Loucy (cell line): ENCODE measurements around the gene FCER2.

Experiments used
- H2AFZ ChIP-seq: fragments of 200-600 bp; sonication (generic); 2 replicates; pipeline ENCODE4 v1.6.0; 2016; ENCODE audit warnings: antibody characterized with exemption, mild to moderate bottlenecking, low read length, moderate library complexity
- H3F3A ChIP-seq: fragments of 200-600 bp; 2 replicates; pipeline ENCODE4 v1.6.0; 2016; ENCODE audit warnings: antibody characterized with exemption, low read depth, mild to moderate bottlenecking
- H3K27me3 ChIP-seq: fragments of 200-600 bp; sonication (generic); 2 replicates; pipeline ENCODE4 v1.6.1; 2014; ENCODE audit warnings: low read length, mild to moderate bottlenecking; ENCODE audit not compliant: insufficient read depth, poor library complexity, severe bottlenecking
- H3K36me3 ChIP-seq: fragments of 200-600 bp; sonication (generic); 2 replicates; pipeline ENCODE4 v1.6.1; 2016; ENCODE audit warnings: low read length; ENCODE audit not compliant: insufficient read depth
- H3K4me1 ChIP-seq: fragments of 200-600 bp; sonication (generic); 2 replicates; pipeline ENCODE4 v1.5.1; 2014; ENCODE audit warnings: low read length, mild to moderate bottlenecking; ENCODE audit not compliant: insufficient read depth, poor library complexity, severe bottlenecking
- H3K4me2 ChIP-seq: fragments of 200-600 bp; sonication (generic); 2 replicates; pipeline ENCODE4 v1.6.0; 2014; ENCODE audit warnings: antibody characterized with exemption, low read length, low read depth, mild to moderate bottlenecking; ENCODE audit not compliant: poor library complexity, severe bottlenecking
- H3K4me3 ChIP-seq: fragments of 200-600 bp; sonication (generic); 2 replicates; pipeline ENCODE4 v1.5.1; 2014; ENCODE audit warnings: low read length, mild to moderate bottlenecking, mixed read lengths; ENCODE audit not compliant: poor library complexity, severe bottlenecking
- H3K79me2 ChIP-seq: fragments of 200-600 bp; sonication (generic); 2 replicates; pipeline ENCODE4 v1.6.1; 2014; ENCODE audit warnings: low read length; ENCODE audit not compliant: insufficient read depth
- H3K9ac ChIP-seq: fragments of 200-600 bp; sonication (generic); 2 replicates; pipeline ENCODE4 v1.6.0; 2014; ENCODE audit warnings: mild to moderate bottlenecking, low read depth, low read length, moderate library complexity; ENCODE audit not compliant: poor library complexity, severe bottlenecking
- H3K9me2 ChIP-seq: fragments of 200-600 bp; sonication (generic); replicated peaks from 2 replicates; pipeline ENCODE4 v1.6.1; 2016; ENCODE audit warnings: low read depth, low read length, mixed read lengths
- H3K9me3 ChIP-seq: fragments of 200-600 bp; sonication (generic); 2 replicates; pipeline ENCODE4 v1.6.1; 2014; ENCODE audit warnings: mild to moderate bottlenecking, antibody characterized with exemption, low read length, low read depth; ENCODE audit not compliant: insufficient read depth
- H4K20me1 ChIP-seq: fragments of 200-600 bp; sonication (generic); 2 replicates; pipeline ENCODE4 v1.6.0; 2014; ENCODE audit warnings: antibody characterized with exemption, low read length, mild to moderate bottlenecking; ENCODE audit not compliant: insufficient read depth, poor library complexity, severe bottlenecking
- CTCF ChIP-seq: fragments of 200-600 bp; sonication (generic); conservative IDR thresholded peaks from 2 replicates; pipeline ENCODE4 v1.5.1; 2014; ENCODE audit warnings: mild to moderate bottlenecking, antibody characterized with exemption, low read length
- EZH2phosphoT487 ChIP-seq: fragments of 200-600 bp; IDR thresholded peaks from 2 replicates; pipeline ENCODE4 v1.6.1; 2018; ENCODE audit warnings: antibody characterized with exemption, mild to moderate bottlenecking, moderate library complexity, borderline replicate concordance

The FCER2 gene

GRCh38 chr19:7703332-7703731 lies 1.4 kb upstream of the FCER2 start:
- no peaks in the 10 kb centered on the region for H3K27me3 ChIP-seq
- H3K9me2 ChIP-seq, result no peaks in the 10 kb centered on the region
- H3K9me3 ChIP-seq, result no peaks in the 10 kb centered on the region
- H3K79me2 ChIP-seq, result no peaks in the 10 kb centered on the region
- H4K20me1 ChIP-seq, result no peaks in the 10 kb centered on the region
- no peaks in the 10 kb centered on the region for H3F3A ChIP-seq
- H3K4me1 ChIP-seq, result no peaks in the 10 kb centered on the region
- no peak for TF ChIP-seq EZH2phosphoT487
- no peak for TF ChIP-seq CTCF
- H3K4me2 ChIP-seq, result no peak overlapping the region
- H3K9ac ChIP-seq, result no peak overlapping the region
- H2AFZ ChIP-seq, result no peak overlapping the region
- H3K36me3 ChIP-seq, result no peaks in the 10 kb centered on the region
- H3K4me3 ChIP-seq, result no peak overlapping the region

- H3K9me3 ChIP-seq, result no peaks in the 10 kb centered on the region
- H4K20me1 ChIP-seq, result no peaks in the 10 kb centered on the region
- H3K4me3 ChIP-seq, result no peak overlapping the region
- no peak overlapping the region for H2AFZ ChIP-seq
- H3K79me2 ChIP-seq, result no peaks in the 10 kb centered on the region
- no peak overlapping the region for H3K4me2 ChIP-seq
- no peaks in the 10 kb centered on the region for H3F3A ChIP-seq
- no peaks in the 10 kb centered on the region for H3K4me1 ChIP-seq
- no peaks in the 10 kb centered on the region for H3K9me2 ChIP-seq
- TF ChIP-seq EZH2phosphoT487, result no peak
- no peak for TF ChIP-seq CTCF
- no peak overlapping the region for H3K9ac ChIP-seq
- H3K27me3 ChIP-seq, result no peaks in the 10 kb centered on the region
- H3K36me3 ChIP-seq, result no peaks in the 10 kb centered on the region
Observed at GRCh38 chr19:7701049-7701653, 780 bp downstream of the FCER2 start.

- Histone ChIP-seq H3K4me1 (no peaks in the 10 kb centered on the region), H3K9me3 (no peaks in the 10 kb centered on the region), H3K4me2 (no peak overlapping the region), H3K27me3 (no peaks in the 10 kb centered on the region), H3K36me3 (no peaks in the 10 kb centered on the region), H4K20me1 (no peaks in the 10 kb centered on the region), H3K4me3 (no peak overlapping the region), H2AFZ (no peak overlapping the region), H3K9me2 (no peaks in the 10 kb centered on the region), H3F3A (no peaks in the 10 kb centered on the region), H3K9ac (no peak overlapping the region), H3K79me2 (no peaks in the 10 kb centered on the region)
- TF ChIP-seq EZH2phosphoT487 (no peak), CTCF (no peak)
Observed at GRCh38 chr19:7699417-7700401, 2.2 kb downstream of the FCER2 start.
